ENCODE data around the gene PREX1. TPM values are rescaled to one million over a fixed set of nuclear protein-coding genes. Genes with fewer than 3 reads are reported as not detected.

Gene PREX1
- total and polyA plus RNA-seq, 4 donors, result 20.4 to 49.0 (median 42.6) TPM

- no peak overlapping the region for H3K27ac ChIP-seq (ENCODE audit: low read depth in 1 of 2, low read length in 2 of 2)
- ATAC-seq (ENCODE audit: low FRiP score), result no peak
- H3K4me3 ChIP-seq (ENCODE audit: low read length in 2 of 2), result no peak overlapping the region
- DNase-seq, result no peak
- H3K36me3 ChIP-seq (ENCODE audit: control insufficient read depth in 1 of 2, insufficient read depth in 2 of 2, low read length in 1 of 2), result no peaks in the 10 kb centered on the region
- H3K27me3 ChIP-seq (ENCODE audit: control insufficient read depth in 1 of 2, insufficient read depth in 2 of 2, low read length in 1 of 2), result no peaks in the 10 kb centered on the region
- intact Hi-C loops (cut with DNase I), result no loop called here
- H3K4me1 ChIP-seq (ENCODE audit: control insufficient read depth in 1 of 2, insufficient read depth in 2 of 2, low read length in 2 of 2), result no peaks in the 10 kb centered on the region
- WGBS, 2 donors, result 93 to 98% methylated on average over 1 of the region's 1 CpG
- no peaks in the 10 kb centered on the region for H3K9me3 ChIP-seq (ENCODE audit: control insufficient read depth, low read length)
Measured at GRCh38 chr20:48862279-48862678, 34.5 kb upstream of the PREX1 start.

- Histone ChIP-seq H3K4me3 (ENCODE audit: low read length in 2 of 2) (no peak overlapping the region), H3K4me1 (ENCODE audit: control insufficient read depth in 1 of 2, insufficient read depth in 2 of 2, low read length in 2 of 2) (no peaks in the 10 kb centered on the region), H3K9me3 (ENCODE audit: control insufficient read depth, low read length) (no peaks in the 10 kb centered on the region), H3K27me3 (ENCODE audit: control insufficient read depth in 1 of 2, insufficient read depth in 2 of 2, low read length in 1 of 2) (no peaks in the 10 kb centered on the region), H3K36me3 (ENCODE audit: control insufficient read depth in 1 of 2, insufficient read depth in 2 of 2, low read length in 1 of 2) (no peaks in the 10 kb centered on the region), H3K27ac (ENCODE audit: low read depth in 1 of 2, low read length in 2 of 2) (no peak overlapping the region)
- intact Hi-C loops (cut with DNase I), result no loop called here
- WGBS, 2 donors, result 90 to 96% methylated on average over 2 of the region's 2 CpGs
- ATAC-seq (ENCODE audit: low FRiP score) (no peak), DNase-seq (no peak)
Measured at GRCh38 chr20:48861444-48861843, 33.6 kb upstream of the PREX1 start.

- Histone ChIP-seq H3K9me3 (ENCODE audit: control insufficient read depth, low read length) (no peaks in the 10 kb centered on the region), H3K4me3 (ENCODE audit: low read length in 2 of 2) (no peak overlapping the region), H3K4me1 (ENCODE audit: control insufficient read depth in 1 of 2, insufficient read depth in 2 of 2, low read length in 2 of 2) (no peaks in the 10 kb centered on the region), H3K27me3 (ENCODE audit: control insufficient read depth in 1 of 2, insufficient read depth in 2 of 2, low read length in 1 of 2) (no peaks in the 10 kb centered on the region), H3K27ac (ENCODE audit: low read depth in 1 of 2, low read length in 2 of 2) (no peak overlapping the region), H3K36me3 (ENCODE audit: control insufficient read depth in 1 of 2, insufficient read depth in 2 of 2, low read length in 1 of 2) (no peaks in the 10 kb centered on the region)
- intact Hi-C loops (cut with DNase I), result no loop called here
- peak in 1 of 2 donors; percentile 76 for DNase-seq
- no peak for ATAC-seq (ENCODE audit: low FRiP score)
- WGBS, 2 donors, result 79 to 91% methylated on average over 6 of the region's 6 CpGs
Measured at GRCh38 chr20:48858075-48858790, 30.4 kb upstream of the PREX1 start.

- no peaks in the 10 kb centered on the region for H3K36me3 ChIP-seq (ENCODE audit: control insufficient read depth in 1 of 2, insufficient read depth in 2 of 2, low read length in 1 of 2)
- 92 to 93% methylated on average over 5 of the region's 5 CpGs for WGBS, 2 donors
- H3K9me3 ChIP-seq (ENCODE audit: control insufficient read depth, low read length), result no peaks in the 10 kb centered on the region
- no peak overlapping the region for H3K27ac ChIP-seq (ENCODE audit: low read depth in 1 of 2, low read length in 2 of 2)
- H3K27me3 ChIP-seq (ENCODE audit: control insufficient read depth in 1 of 2, insufficient read depth in 2 of 2, low read length in 1 of 2), result no peaks in the 10 kb centered on the region
- DNase-seq (no peak), ATAC-seq (ENCODE audit: low FRiP score) (no peak)
- no peaks in the 10 kb centered on the region for H3K4me1 ChIP-seq (ENCODE audit: control insufficient read depth in 1 of 2, insufficient read depth in 2 of 2, low read length in 2 of 2)
- intact Hi-C loops (cut with DNase I), result no loop called here
- no peak overlapping the region for H3K4me3 ChIP-seq (ENCODE audit: low read length in 2 of 2)
Measured at GRCh38 chr20:48856130-48856529, 28.3 kb upstream of the PREX1 start.

GRCh38 chr20:48855046-48855445 lies 27.2 kb upstream of the PREX1 start:
- intact Hi-C loops (cut with DNase I), result no loop called here
- WGBS, 2 donors, result 96 to 98% methylated on average over 4 of the region's 4 CpGs
- no peaks in the 10 kb centered on the region for H3K4me1 ChIP-seq (ENCODE audit: control insufficient read depth in 1 of 2, insufficient read depth in 2 of 2, low read length in 2 of 2)

GRCh38 chr20:48852609-48853008 lies 24.8 kb upstream of the PREX1 start:
- H3K36me3 ChIP-seq (ENCODE audit: control insufficient read depth in 1 of 2, insufficient read depth in 2 of 2, low read length in 1 of 2), result no peaks in the 10 kb centered on the region
- DNase-seq, result no peak
- H3K27ac ChIP-seq (ENCODE audit: low read depth in 1 of 2, low read length in 2 of 2), result no peak overlapping the region
- no peak overlapping the region for H3K4me3 ChIP-seq (ENCODE audit: low read length in 2 of 2)
- ATAC-seq (ENCODE audit: low FRiP score), result no peak
- H3K27me3 ChIP-seq (ENCODE audit: control insufficient read depth in 1 of 2, insufficient read depth in 2 of 2, low read length in 1 of 2), result no peaks in the 10 kb centered on the region
- no peaks in the 10 kb centered on the region for H3K9me3 ChIP-seq (ENCODE audit: control insufficient read depth, low read length)
- intact Hi-C loops (cut with DNase I), result no loop called here
- no peaks in the 10 kb centered on the region for H3K4me1 ChIP-seq (ENCODE audit: control insufficient read depth in 1 of 2, insufficient read depth in 2 of 2, low read length in 2 of 2)

More at GRCh38 chr20:48855046-48855445, 27.2 kb upstream of the PREX1 start:
- no peak overlapping the region for H3K27ac ChIP-seq (ENCODE audit: low read depth in 1 of 2, low read length in 2 of 2)
- ATAC-seq (ENCODE audit: low FRiP score), result no peak
- H3K36me3 ChIP-seq (ENCODE audit: control insufficient read depth in 1 of 2, insufficient read depth in 2 of 2, low read length in 1 of 2), result no peaks in the 10 kb centered on the region
- no peaks in the 10 kb centered on the region for H3K9me3 ChIP-seq (ENCODE audit: control insufficient read depth, low read length)
- no peaks in the 10 kb centered on the region for H3K27me3 ChIP-seq (ENCODE audit: control insufficient read depth in 1 of 2, insufficient read depth in 2 of 2, low read length in 1 of 2)
- no peak for DNase-seq
- no peak overlapping the region for H3K4me3 ChIP-seq (ENCODE audit: low read length in 2 of 2)

- Histone ChIP-seq H3K9me3 (ENCODE audit: control insufficient read depth, low read length) (no peaks in the 10 kb centered on the region), H3K4me3 (ENCODE audit: low read length in 2 of 2) (no peak overlapping the region)
- intact Hi-C loops (cut with DNase I), result no loop called here
Measured at GRCh38 chr20:48851579-48851978, 23.8 kb upstream of the PREX1 start.

GRCh38 chr20:48850977-48851299 lies 23.1 kb upstream of the PREX1 start:
- H3K27ac ChIP-seq (ENCODE audit: low read depth in 1 of 2, low read length in 2 of 2), result no peak overlapping the region
- H3K27me3 ChIP-seq (ENCODE audit: control insufficient read depth in 1 of 2, insufficient read depth in 2 of 2, low read length in 1 of 2), result no peaks in the 10 kb centered on the region
- no peak overlapping the region for H3K4me3 ChIP-seq (ENCODE audit: low read length in 2 of 2)
- no peaks in the 10 kb centered on the region for H3K36me3 ChIP-seq (ENCODE audit: control insufficient read depth in 1 of 2, insufficient read depth in 2 of 2, low read length in 1 of 2)
- DNase-seq, result no peak
- H3K4me1 ChIP-seq (ENCODE audit: control insufficient read depth in 1 of 2, insufficient read depth in 2 of 2, low read length in 2 of 2), result no peaks in the 10 kb centered on the region
- WGBS, 2 donors, result 85 to 86% methylated on average over 6 of the region's 6 CpGs
- H3K9me3 ChIP-seq (ENCODE audit: control insufficient read depth, low read length), result no peaks in the 10 kb centered on the region
- intact Hi-C loops (cut with DNase I), result no loop called here
- no peak for ATAC-seq (ENCODE audit: low FRiP score)

More at GRCh38 chr20:48851579-48851978, 23.8 kb upstream of the PREX1 start:
- no peak for DNase-seq
- no peak overlapping the region for H3K27ac ChIP-seq (ENCODE audit: low read depth in 1 of 2, low read length in 2 of 2)
- no peaks in the 10 kb centered on the region for H3K36me3 ChIP-seq (ENCODE audit: control insufficient read depth in 1 of 2, insufficient read depth in 2 of 2, low read length in 1 of 2)
- ATAC-seq (ENCODE audit: low FRiP score), result no peak
- no peaks in the 10 kb centered on the region for H3K27me3 ChIP-seq (ENCODE audit: control insufficient read depth in 1 of 2, insufficient read depth in 2 of 2, low read length in 1 of 2)
- WGBS, 2 donors, result 90 to 92% methylated on average over 6 of the region's 6 CpGs
- H3K4me1 ChIP-seq (ENCODE audit: control insufficient read depth in 1 of 2, insufficient read depth in 2 of 2, low read length in 2 of 2), result no peaks in the 10 kb centered on the region

GRCh38 chr20:48850257-48850976 lies 22.6 kb upstream of the PREX1 start:
- DNase-seq, result no peak
- 69 to 70% methylated on average over 11 of the region's 11 CpGs for WGBS, 2 donors
- H3K9me3 ChIP-seq (ENCODE audit: control insufficient read depth, low read length), result no peaks in the 10 kb centered on the region
- H3K4me3 ChIP-seq (ENCODE audit: low read length in 2 of 2), result no peak overlapping the region
- ATAC-seq (ENCODE audit: low FRiP score), result no peak
- H3K27ac ChIP-seq (ENCODE audit: low read depth in 1 of 2, low read length in 2 of 2), result no peak overlapping the region
- no peaks in the 10 kb centered on the region for H3K4me1 ChIP-seq (ENCODE audit: control insufficient read depth in 1 of 2, insufficient read depth in 2 of 2, low read length in 2 of 2)
- no peaks in the 10 kb centered on the region for H3K36me3 ChIP-seq (ENCODE audit: control insufficient read depth in 1 of 2, insufficient read depth in 2 of 2, low read length in 1 of 2)
- intact Hi-C loops (cut with DNase I), result no loop called here
- no peaks in the 10 kb centered on the region for H3K27me3 ChIP-seq (ENCODE audit: control insufficient read depth in 1 of 2, insufficient read depth in 2 of 2, low read length in 1 of 2)
